ENCODE measurements around the gene TMUB2. TPM values are rescaled to one million over a fixed set of nuclear protein-coding genes. Genes with fewer than 3 reads are reported as not detected.

Gene TMUB2
- total RNA-seq, 8 experiments from 2014 or later, result 24.0 to 41.8 (median 31.8) TPM

DNA sequence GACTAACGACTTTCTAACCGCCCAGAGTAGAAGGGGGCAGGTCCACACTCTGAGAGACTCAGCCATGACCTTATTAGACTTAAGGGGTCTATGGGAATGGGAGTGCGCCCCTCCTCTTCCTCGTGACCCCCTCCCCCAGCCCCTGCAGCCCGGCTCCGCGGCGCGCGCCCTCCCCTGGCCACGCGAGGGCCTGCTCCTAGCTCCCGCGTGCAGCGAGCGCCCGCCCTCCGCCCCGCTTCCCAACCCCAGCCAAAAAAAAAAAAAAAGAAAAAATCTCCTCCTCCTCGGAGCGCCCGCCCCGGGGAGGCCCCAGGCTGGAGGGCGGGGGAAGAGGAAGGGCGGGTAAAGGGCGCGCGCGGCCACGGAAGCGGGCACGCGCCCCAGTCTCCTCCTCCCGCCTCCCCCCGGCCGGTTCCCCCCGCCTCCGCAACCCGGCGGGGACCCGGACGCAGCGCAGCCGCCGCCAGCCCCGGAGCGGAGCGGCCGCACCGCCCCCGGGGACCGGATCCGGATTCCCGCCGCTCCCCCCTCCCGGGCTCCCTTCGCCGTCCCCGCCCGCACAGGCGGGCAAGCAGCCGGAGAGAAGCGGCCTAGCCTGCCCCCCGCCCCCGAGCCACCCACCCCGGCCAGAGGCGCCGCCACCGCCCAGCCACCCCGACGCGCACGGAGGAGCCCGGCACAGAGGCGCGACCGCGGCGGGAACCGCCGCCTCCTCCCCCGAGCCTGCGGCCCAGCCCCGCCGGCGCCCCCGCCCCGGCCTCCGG is 31.8 kb downstream of the TMUB2 start:
- ATAC-seq (replicated peaks in 6 of 8), result peak; percentile 12 to 62 (median 44)
- H3K4me1 ChIP-seq (replicated peaks in 1 of 2), result peaks cover 15 to 17% of the 10 kb centered on the region in 2 donors
- H3K4me3 ChIP-seq, result peak overlapping the region; percentile 60 to 97 (median 86)
- in situ Hi-C loops (cut with MboI; ENCODE audit: low pct_unique_long_range_greater_than_20kb in 2 of 9, low sequenced_read_pairs in 9 of 9, unreplicated experiment in 9 of 9), result loop anchor here in 6 of 9 experiments (10.0 to 25.0 kb wide), 2 partner anchors 106 to 119 kb away; partner anchors contain the start of genes GRN (in 3 of the 6) and SLC25A39 (in 3 of the 6)
- peak overlapping the region; percentile 92 to 97 for H3K27ac ChIP-seq
- no CpG with 5 or more reads among the region's 89 CpGs for WGBS, 10 experiments

DNA sequence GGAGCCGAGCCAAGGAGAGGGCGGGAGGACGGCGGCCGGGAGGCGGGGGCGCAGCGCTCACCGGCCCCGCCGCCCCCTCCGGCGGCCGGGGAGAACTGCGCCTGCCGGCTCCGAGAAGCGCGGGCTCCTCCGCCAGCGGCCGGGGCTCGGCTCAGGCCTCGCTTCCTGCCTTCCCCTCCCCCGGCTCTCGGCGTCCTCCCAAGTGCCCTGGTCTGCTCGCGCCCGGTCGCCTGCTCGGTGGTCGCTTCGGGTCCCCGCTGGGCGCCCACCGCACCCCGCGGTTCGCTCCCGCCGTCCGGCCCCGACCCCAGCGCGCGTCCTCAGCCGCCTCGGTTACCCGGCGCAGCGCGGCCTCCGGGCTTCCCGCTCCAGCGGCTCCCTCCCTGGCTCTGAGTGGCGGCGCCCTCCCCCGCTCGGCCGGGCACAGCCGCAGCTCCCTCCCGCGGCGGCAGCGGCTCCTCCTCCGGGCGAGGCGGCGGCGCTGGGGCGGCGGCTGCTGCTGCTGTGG is 32.4 kb downstream of the TMUB2 start:
- peak overlapping the region; percentile 60 to 97 (median 86) for H3K4me3 ChIP-seq
- in situ Hi-C loops (cut with MboI; ENCODE audit: low pct_unique_long_range_greater_than_20kb in 2 of 9, low sequenced_read_pairs in 9 of 9, unreplicated experiment in 9 of 9), result loop anchor here in 6 of 9 experiments (10.0 to 25.0 kb wide), 2 partner anchors 106 to 118 kb away; partner anchors contain the start of genes GRN (in 3 of the 6) and SLC25A39 (in 3 of the 6)
- peaks cover 15 to 17% of the 10 kb centered on the region in 2 donors for H3K4me1 ChIP-seq (replicated peaks in 1 of 2)
- ATAC-seq (replicated peaks in 6 of 8), result peak; percentile 24 to 50 (median 33)
- no CpG with 5 or more reads among the region's 73 CpGs for WGBS, 10 experiments
- peak overlapping the region; percentile 92 to 97 for H3K27ac ChIP-seq

DNA sequence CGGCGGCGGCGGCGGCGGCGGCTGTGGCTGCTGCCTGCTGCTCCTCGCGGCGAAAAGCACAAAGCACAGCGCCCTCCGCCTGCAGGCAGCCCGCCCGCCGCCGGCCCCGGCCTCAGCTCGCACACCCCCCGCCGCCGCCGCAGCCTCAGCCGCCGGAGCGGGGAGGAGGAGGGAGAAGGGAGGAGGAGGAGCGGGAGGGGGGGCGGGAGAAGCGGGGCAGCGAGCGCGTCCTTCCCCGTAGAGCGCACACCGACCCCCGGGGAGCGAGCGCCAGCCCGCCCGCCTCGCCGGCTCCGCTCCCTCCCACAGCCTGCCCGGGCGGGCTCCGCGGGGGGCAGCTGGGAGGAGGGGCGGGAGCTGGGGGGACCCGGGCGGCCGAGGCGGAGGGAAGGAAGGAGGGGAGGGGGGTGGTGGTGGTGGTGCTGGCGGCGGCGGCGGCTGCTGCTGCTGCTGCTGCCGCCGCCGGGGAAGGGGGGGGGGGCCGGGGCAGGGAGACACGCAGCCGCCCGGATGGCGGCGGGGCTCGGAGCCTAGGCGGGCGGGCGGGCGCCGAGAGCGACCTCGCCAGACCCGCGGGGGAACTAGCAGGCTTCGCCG is 32.9 kb downstream of the TMUB2 start, which contains the start of gene UBTF:
Gene UBTF, minus strand, starts transcription at position 60 of the 597 bp plus-strand sequence. CDS start 1,446 bp downstream, outside the sequence.
- Histone ChIP-seq H3K4me3 (peak within 1 kb of the TSS; percentile 60 to 97 (median 86)), H3K27ac (peak within 1 kb of the TSS; percentile 92 to 97), H3K4me1 (replicated peaks in 1 of 2) (peaks cover 15 to 17% of the 10 kb centered on the region in 2 donors)
- no CpG with 5 or more reads among the region's 76 CpGs for WGBS, 10 experiments
- in situ Hi-C loops (cut with MboI; ENCODE audit: low pct_unique_long_range_greater_than_20kb in 2 of 9, low sequenced_read_pairs in 9 of 9, unreplicated experiment in 9 of 9), result loop anchor here (10.0 to 25.0 kb wide), 4 partner anchors 85 to 118 kb away; partner anchors contain the start of genes SLC25A39 (in 4 of the 9), GRN (in 3 of the 9) and RUNDC3A (in 1 of the 9)
- ATAC-seq (replicated peaks in 6 of 8), result peak in 6 of 8 experiments; percentile 0 to 36 (median 24)

DNA sequence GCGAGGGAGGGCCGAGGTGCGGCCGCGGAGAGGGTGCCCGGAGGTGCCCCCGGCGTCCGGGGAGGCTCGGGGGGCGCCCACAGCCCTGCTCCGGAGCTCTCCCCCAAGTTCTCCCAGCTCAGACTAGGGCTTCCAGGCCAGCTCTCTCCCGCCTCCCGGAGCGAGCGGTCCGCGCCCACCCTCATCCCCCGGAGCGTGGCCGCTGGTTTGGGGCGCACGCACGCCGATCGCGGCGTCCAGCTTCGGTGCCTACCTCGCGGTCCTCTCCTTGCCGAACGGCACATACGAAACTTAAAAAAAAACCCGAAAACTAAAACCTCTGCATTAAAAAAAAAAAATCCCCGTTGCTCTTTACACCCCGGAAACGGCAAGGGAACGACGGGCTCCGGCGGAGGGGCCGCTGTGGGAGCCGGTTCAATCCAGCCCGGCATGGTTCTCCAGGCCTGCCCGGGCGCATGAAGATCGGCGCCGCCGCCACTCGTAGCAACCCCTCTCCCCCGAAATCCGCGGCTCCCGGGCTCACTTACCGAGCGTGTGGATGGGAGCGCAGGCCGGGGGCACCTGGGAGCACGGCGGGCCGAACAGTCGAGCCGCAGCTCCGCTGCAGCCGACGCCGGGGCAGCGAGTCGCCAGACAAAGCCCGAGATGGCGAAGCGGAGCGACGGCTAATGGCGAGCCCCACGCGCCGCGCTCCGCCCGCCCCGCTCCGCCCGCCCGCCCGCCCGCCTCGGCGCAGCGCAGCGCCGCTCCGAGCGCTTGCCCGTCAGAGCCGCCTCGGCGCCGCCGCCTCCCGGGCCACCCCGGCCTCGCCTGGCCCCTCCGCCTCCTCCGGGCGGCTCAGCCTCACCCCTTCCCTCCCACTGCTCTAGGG is 33.7 kb downstream of the TMUB2 start:
- Histone ChIP-seq H3K4me3 (peak overlapping the region; percentile 60 to 97 (median 86)), H3K4me1 (replicated peaks in 1 of 2) (peaks cover 15 to 17% of the 10 kb centered on the region in 2 donors), H3K27ac (peak overlapping the region; percentile 92 to 97)
- WGBS, 10 experiments, result 0 to 3% (median 1%) methylated on average over 8 to 22 of the region's 108 CpGs; no CpG with 5 or more reads in 6 of the 10 experiments
- ATAC-seq (replicated peaks in 6 of 8), result peak; percentile 3 to 27 (median 20)
- in situ Hi-C loops (cut with MboI; ENCODE audit: low pct_unique_long_range_greater_than_20kb in 2 of 9, low sequenced_read_pairs in 9 of 9, unreplicated experiment in 9 of 9), result loop anchor here in 6 of 9 experiments (10.0 to 25.0 kb wide), 4 partner anchors 84 to 117 kb away; partner anchors contain the start of genes GRN (in 3 of the 6), RUNDC3A (in 1 of the 6) and SLC25A39 (in 1 of the 6)

DNA sequence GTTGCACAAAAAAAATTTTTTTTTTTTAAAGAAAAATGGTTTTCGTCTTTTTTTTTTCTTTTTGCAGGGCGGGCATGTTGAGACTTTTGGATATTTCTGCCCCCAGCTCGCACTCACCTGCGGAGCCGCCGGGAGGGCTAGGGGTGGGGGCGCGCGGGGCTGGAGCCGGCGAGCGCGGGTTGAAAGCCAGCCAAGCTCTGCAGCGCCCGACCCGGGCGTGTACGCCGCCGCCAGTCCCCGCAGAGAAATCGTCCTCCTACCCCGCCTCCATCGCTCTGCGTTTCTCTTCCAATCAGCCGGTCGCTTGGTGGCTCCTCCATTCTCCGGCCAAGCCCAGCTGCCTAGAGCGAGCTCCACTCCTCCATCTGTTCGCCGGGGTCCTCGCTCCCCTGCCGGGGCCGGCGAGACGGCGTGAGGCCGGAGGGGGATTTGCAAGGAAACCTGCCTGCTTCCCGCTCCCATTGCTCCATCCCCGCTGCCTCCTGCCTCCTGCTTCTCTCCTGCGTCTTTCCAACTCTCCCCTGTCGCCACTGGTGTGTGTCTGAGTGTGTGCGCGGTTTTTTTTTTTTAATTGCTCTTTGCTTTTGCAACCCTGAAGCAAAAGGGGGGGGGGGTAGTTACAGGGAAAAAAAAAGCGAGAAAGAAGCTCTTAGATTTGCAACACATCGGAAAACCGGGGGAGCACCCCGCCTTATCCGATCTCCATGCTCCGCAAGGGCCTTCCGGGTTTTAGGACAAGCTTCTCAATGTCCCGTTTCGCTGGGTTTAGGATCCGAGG is 34.5 kb downstream of the TMUB2 start:
- Histone ChIP-seq H3K27ac (peak overlapping the region; percentile 92 to 97), H3K4me3 (peak overlapping the region; percentile 60 to 97 (median 86)), H3K4me1 (replicated peaks in 1 of 2) (peaks cover 15 to 17% of the 10 kb centered on the region in 2 donors)
- in situ Hi-C loops (cut with MboI; ENCODE audit: low pct_unique_long_range_greater_than_20kb in 2 of 9, low sequenced_read_pairs in 9 of 9, unreplicated experiment in 9 of 9), result loop anchor here in 6 of 9 experiments (10.0 to 25.0 kb wide), 4 partner anchors 84 to 116 kb away; partner anchors contain the start of genes GRN (in 3 of the 6), RUNDC3A (in 1 of the 6) and SLC25A39 (in 1 of the 6)
- 0 to 3% (median 0%) methylated on average over 4 to 17 of the region's 54 CpGs; no CpG with 5 or more reads in 2 of the 10 experiments for WGBS, 10 experiments
- peak; percentile 13 to 53 (median 28) for ATAC-seq (replicated peaks in 6 of 8)

DNA sequence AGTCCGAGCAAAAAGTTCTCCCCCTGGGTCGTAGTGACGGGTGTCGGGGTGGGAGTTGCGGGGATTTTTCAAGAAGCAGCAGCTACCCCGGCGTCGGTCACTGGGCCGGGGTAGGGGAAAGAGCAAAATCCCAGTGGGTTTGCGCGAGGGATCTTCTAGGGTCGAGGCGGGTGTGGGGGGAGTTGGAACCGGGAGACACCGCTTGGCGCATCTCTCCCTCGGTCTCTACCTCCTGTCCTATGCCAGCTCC is 35.0 kb downstream of the TMUB2 start:
- no peak for ATAC-seq (replicated peaks in 6 of 8)
- H3K27ac ChIP-seq, result peak overlapping the region; percentile 92 to 97
- peak overlapping the region; percentile 60 to 97 (median 86) for H3K4me3 ChIP-seq
- H3K4me1 ChIP-seq (replicated peaks in 1 of 2), result peaks cover 15 to 17% of the 10 kb centered on the region in 2 donors
- in situ Hi-C loops (cut with MboI; ENCODE audit: low pct_unique_long_range_greater_than_20kb in 2 of 9, low sequenced_read_pairs in 9 of 9, unreplicated experiment in 9 of 9), result loop anchor here in 6 of 9 experiments (10.0 to 25.0 kb wide), 4 partner anchors 83 to 116 kb away; partner anchors contain the start of genes GRN (in 3 of the 6), RUNDC3A (in 1 of the 6) and SLC25A39 (in 1 of the 6)
- 0 to 7% (median 0%) methylated on average over 1 to 5 of the region's 17 CpGs; no CpG with 5 or more reads in 6 of the 10 experiments for WGBS, 10 experiments

DNA sequence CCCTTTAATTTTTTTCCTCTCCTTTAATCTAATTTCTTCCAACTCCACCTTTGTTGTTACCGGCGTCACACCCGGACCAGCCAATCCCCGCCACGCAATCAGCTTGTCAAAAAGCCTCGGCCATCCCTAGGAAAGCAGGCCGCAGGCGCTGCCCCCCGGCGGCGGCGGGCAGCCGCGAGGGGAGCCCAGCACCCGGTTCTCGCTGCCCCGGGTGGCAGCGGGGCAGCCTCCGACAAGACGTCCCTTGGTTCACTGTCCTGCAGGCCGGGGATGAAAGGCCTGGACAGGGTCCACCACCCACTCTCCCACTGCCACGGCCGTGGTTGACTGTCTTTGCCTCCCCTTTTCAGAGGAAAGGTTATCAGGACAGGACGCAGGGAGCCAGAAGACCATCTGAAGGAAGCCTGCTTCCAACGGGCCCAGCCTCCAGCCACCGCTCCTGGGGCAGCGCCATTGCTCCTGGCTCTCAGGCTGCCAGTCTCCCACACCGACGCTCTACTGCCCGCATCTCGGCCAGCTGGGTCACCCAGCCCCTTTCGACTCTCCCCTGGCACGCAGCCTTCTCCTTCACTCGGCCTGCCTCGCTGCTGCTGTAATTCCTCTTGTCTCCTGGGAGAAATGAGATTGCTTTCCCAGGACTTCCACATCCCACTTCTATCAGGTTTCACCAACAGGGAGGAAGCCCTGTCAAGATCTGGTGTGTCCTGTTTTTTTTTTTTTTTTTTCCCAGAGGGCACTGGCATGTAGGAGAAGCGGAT is 35.5 kb downstream of the TMUB2 start:
- WGBS, 10 experiments, result 0 to 12% (median 2%) methylated on average over 1 to 9 of the region's 36 CpGs; no CpG with 5 or more reads in 3 of the 10 experiments
- Histone ChIP-seq H3K4me3 (peak overlapping the region; percentile 60 to 97 (median 86)), H3K4me1 (replicated peaks in 1 of 2) (peaks cover 14 to 15% of the 10 kb centered on the region in 2 donors), H3K27ac (peak overlapping the region; percentile 92 to 97)
- ATAC-seq (replicated peaks in 6 of 8), result peak; percentile 2 to 38 (median 18)
- in situ Hi-C loops (cut with MboI; ENCODE audit: low pct_unique_long_range_greater_than_20kb in 2 of 9, low sequenced_read_pairs in 9 of 9, unreplicated experiment in 9 of 9), result loop anchor here in 6 of 9 experiments (10.0 to 25.0 kb wide), 4 partner anchors 83 to 115 kb away; partner anchors contain the start of genes GRN (in 3 of the 6), RUNDC3A (in 1 of the 6) and SLC25A39 (in 1 of the 6)

DNA sequence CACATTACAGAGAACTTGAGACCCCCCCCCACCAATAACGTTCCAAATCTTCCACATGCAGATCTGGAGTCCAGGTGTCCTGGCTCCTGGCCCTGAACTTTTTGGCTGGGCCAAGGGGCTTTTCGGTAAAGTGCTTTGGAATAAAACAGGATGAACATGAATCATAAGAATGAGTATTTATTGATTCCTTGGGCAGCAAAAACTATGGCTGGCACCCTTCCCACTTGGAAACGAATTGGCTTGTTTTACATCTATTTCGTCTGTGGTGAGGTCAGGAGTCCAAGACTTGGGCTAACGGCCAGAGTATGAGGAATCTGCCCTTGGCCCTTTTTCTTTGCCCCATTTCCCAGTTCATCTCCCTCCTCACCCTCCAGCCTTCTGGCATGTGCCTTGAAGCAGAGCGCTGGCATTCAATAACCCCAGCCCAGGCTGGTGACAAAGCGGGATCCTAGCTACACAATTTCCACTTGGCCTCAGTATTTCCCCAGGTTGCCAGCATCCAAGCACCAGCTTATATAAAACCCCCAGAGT is 36.8 kb downstream of the TMUB2 start:
- in situ Hi-C loops (cut with MboI; ENCODE audit: low pct_unique_long_range_greater_than_20kb in 2 of 9, low sequenced_read_pairs in 9 of 9, unreplicated experiment in 9 of 9), result loop anchor here in 6 of 9 experiments (10.0 to 25.0 kb wide), 4 partner anchors 81 to 114 kb away; partner anchors contain the start of genes GRN (in 3 of the 6), RUNDC3A (in 1 of the 6) and SLC25A39 (in 1 of the 6)
- no peak for ATAC-seq (replicated peaks in 6 of 8)
- H3K4me1 ChIP-seq (replicated peaks in 1 of 2), result peaks cover 7 to 9% of the 10 kb centered on the region in 2 donors
- no peak overlapping the region for H3K27ac ChIP-seq
- 20 to 90% (median 77%) methylated on average over 1 to 6 of the region's 7 CpGs; no CpG with 5 or more reads in 1 of the 10 experiments for WGBS, 10 experiments
- H3K4me3 ChIP-seq, result no peak overlapping the region

DNA sequence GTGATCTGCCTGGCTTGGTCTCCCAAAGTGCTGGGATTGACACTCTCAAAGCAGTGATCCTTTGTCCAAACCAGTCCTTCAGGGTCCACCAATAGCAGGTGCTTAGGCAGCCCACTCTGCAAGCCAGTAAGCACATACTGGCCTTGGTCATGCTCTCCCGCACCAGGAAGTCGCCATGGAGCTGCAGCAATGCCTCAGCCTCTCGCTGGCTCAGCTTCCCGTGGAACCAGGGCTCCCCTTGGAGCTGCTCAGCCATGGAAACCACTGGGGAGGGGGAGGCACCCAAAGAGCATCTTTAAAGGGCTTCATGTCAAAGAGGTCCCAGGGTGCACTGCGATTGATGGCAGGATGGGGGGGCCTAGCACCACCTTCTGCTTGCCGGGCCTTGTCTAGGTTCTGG is 42.3 kb downstream of the TMUB2 start:
- ATAC-seq (replicated peaks in 6 of 8), result peak in 1 of 8 experiments; percentile 77
- H3K27ac ChIP-seq, result no peak overlapping the region
- WGBS, 10 experiments, result 80 to 100% (median 100%) methylated on average over 1 to 2 of the region's 6 CpGs; no CpG with 5 or more reads in 7 of the 10 experiments
- H3K4me1 ChIP-seq (replicated peaks in 1 of 2), result no peaks in the 10 kb centered on the region
- in situ Hi-C loops (cut with MboI; ENCODE audit: low pct_unique_long_range_greater_than_20kb in 2 of 9, low sequenced_read_pairs in 9 of 9, unreplicated experiment in 9 of 9), result loop anchor here in 3 of 9 experiments (10.0 kb wide), 3 partner anchors 76 to 96 kb away; partner anchors contain the start of genes RUNDC3A (in 1 of the 3) and SLC25A39 (in 1 of the 3)
- H3K4me3 ChIP-seq, result no peak overlapping the region

DNA sequence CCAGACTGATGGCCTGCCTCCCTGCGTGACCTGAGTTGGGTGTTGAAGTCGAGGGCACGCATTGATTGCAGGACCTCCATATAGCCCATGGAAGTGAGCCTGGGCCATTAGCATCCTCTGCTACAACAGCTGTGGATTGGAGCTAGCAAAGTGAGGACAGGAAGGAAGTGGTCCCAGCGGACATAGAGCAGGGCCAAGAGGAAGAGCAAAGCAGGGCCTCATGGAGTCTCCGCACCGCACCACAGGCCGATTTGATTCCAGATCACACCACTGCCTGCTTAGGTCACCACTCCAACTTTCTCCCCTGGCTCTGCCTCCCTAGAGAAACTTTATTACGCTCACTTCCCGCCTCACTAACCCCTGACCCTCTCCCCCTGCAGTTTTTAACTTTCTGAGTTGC is 43.4 kb downstream of the TMUB2 start:
- no peak overlapping the region for H3K27ac ChIP-seq
- H3K4me1 ChIP-seq (replicated peaks in 1 of 2), result no peaks in the 10 kb centered on the region
- 20 to 85% (median 71%) methylated on average over 1 to 5 of the region's 9 CpGs; no CpG with 5 or more reads in 2 of the 10 experiments for WGBS, 10 experiments
- H3K4me3 ChIP-seq, result no peak overlapping the region
- no peak for ATAC-seq (replicated peaks in 6 of 8)
- in situ Hi-C loops (cut with MboI; ENCODE audit: low pct_unique_long_range_greater_than_20kb in 2 of 9, low sequenced_read_pairs in 9 of 9, unreplicated experiment in 9 of 9), result no loop called here
